Spleen (tissue), 11 donors: ENCODE data around the gene CSNK2B. TPM values are rescaled to one million over a fixed set of nuclear protein-coding genes. Genes with fewer than 3 reads are reported as not detected.

Experiments
- DNase-seq: peaks from one replicate; pipeline ENCODE4 v3.0.0-alpha.2; 2020
- H3K27ac ChIP-seq, 8 donors: fragments of 200-600 bp; sonication (generic) in 7 of 8; 1 replicate in 4 of 8; 2 replicates in 4 of 8; pipeline versions ENCODE4 v1.5.0 to v1.8.0; 2016 to 2021; ENCODE audit warnings: inconsistent platforms in 4 of 8, mild to moderate bottlenecking in 4 of 8, moderate library complexity in 1 of 8
- H3K27me3 ChIP-seq, 7 donors: fragments of 200-600 bp; sonication (generic) in 6 of 7; replicated peaks in 1 of 7; 1 replicate in 4 of 7; 2 replicates in 3 of 7; pipeline versions ENCODE4 v1.5.0 to v1.8.0; 2016 to 2021; ENCODE audit warnings: inconsistent platforms in 3 of 7, mild to moderate bottlenecking in 1 of 7
- H3K36me3 ChIP-seq, 6 donors: fragments of 200-600 bp; sonication (generic) in 5 of 6; 1 replicate in 4 of 6; 2 replicates in 2 of 6; pipeline versions ENCODE4 v1.5.0 to v1.8.0; 2016 to 2021; ENCODE audit warnings: inconsistent platforms in 2 of 6
- H3K4me1 ChIP-seq, 6 donors: fragments of 200-600 bp; sonication (generic) in 5 of 6; 1 replicate in 3 of 6; 2 replicates in 3 of 6; pipeline versions ENCODE4 v1.5.0 to v1.8.0; 2016 to 2021; ENCODE audit warnings: inconsistent platforms in 3 of 6
- H3K4me3 ChIP-seq, 8 donors: fragments of 200-600 bp; sonication (generic) in 7 of 8; 1 replicate in 4 of 8; 2 replicates in 4 of 8; pipeline versions ENCODE4 v1.5.0 to v1.8.0; 2016 to 2021; ENCODE audit warnings: inconsistent platforms in 4 of 8, mild to moderate bottlenecking in 4 of 8, moderate library complexity in 2 of 8
- H3K9me3 ChIP-seq, 8 donors: fragments of 200-600 bp; sonication (generic) in 7 of 8; 1 replicate in 4 of 8; 2 replicates in 4 of 8; pipeline versions ENCODE4 v1.5.0 to v1.8.0; 2016 to 2021; ENCODE audit warnings: inconsistent platforms in 4 of 8
- POLR2A ChIP-seq, 3 donors: fragments of 450-650 bp; IDR thresholded peaks; one replicate each; pipeline ENCODE4 v1.5.1; 2017; ENCODE audit warnings: antibody characterized with exemption in 3 of 3, mild to moderate bottlenecking in 1 of 3
- POLR2AphosphoS5 ChIP-seq, 3 donors: sonication (generic); formaldehyde crosslinking; IDR thresholded peaks; one replicate each; pipeline ENCODE4 v1.5.1; 2017; ENCODE audit warnings: antibody characterized with exemption in 3 of 3
- WGBS, 5 donors: extraction: QIAGEN DNeasy Blood & Tissue Kit in 3 of 5; methylation state at CpG; one replicate each; pipeline versions ENCODE4 v1.1.5 to v1.1.7; 2013 to 2018; 5-methylcytosine and 5-hydroxymethylcytosine counted together
- intact Hi-C: fragments of 100-400 bp; cut with DNase I; formaldehyde crosslinking; loops from one replicate; pipeline ENCODE4 v1.15.0; 2023; ENCODE audit warnings: low total_unique reads
- polyA plus RNA-seq, 3 donors: library from polyadenylated mRNA; stranded (reverse); fragments of 200-250 nt; gene quantifications; one replicate each; pipeline ENCODE4 v1.2.1, GENCODE V29; 2013
- total RNA-seq, 7 donors: library from RNA; depleted of rRNA in 3 of 7; stranded (reverse); fragments of >200 nt in 3 of 7; fragmentation: NEBNext Ultra II Directional in 4 of 7; extraction: Animal tissue kit (Norgen Biotek cat#: 25700) in 4 of 7; gene quantifications; one replicate each; pipeline versions ENCODE4 v1.1.0 to v1.2.1, GENCODE V29; 2016 to 2021
- TF ChIP-seq, protein P1 (sequence below), 11 experiments: fragments of 200-600 bp in 7 of 11; fragments of 450-650 bp in 4 of 11; sonication (generic) in 4 of 11; IDR thresholded peaks in 8 of 11; conservative IDR thresholded peaks in 3 of 11; 1 replicate in 7 of 11; 2 replicates in 4 of 11; pipeline versions ENCODE4 v1.4.0 to v1.8.0; 2016 to 2021; ENCODE audit warnings: antibody characterized with exemption in 11 of 11, inconsistent platforms in 4 of 11, mild to moderate bottlenecking in 1 of 11
- donor health status: healthy with polysubstance abuse.
- donor health status: DM: no; HTN: no; CAD: no; lungs with moderate emphysema.
- donor health status: DM: no; HTN: no; CAD: no.
- donor health status: Bipolar disorder and iron deficiency.
- donor health status: healthy.
- donor health status: DM: no; HTN: no; CAD: no.
- donor health status: DM: yes; HTN: yes; CAD: no.

Gene CSNK2B
- total and polyA plus RNA-seq, 10 donors = 122 to 294 (median 145) TPM

DNA sequence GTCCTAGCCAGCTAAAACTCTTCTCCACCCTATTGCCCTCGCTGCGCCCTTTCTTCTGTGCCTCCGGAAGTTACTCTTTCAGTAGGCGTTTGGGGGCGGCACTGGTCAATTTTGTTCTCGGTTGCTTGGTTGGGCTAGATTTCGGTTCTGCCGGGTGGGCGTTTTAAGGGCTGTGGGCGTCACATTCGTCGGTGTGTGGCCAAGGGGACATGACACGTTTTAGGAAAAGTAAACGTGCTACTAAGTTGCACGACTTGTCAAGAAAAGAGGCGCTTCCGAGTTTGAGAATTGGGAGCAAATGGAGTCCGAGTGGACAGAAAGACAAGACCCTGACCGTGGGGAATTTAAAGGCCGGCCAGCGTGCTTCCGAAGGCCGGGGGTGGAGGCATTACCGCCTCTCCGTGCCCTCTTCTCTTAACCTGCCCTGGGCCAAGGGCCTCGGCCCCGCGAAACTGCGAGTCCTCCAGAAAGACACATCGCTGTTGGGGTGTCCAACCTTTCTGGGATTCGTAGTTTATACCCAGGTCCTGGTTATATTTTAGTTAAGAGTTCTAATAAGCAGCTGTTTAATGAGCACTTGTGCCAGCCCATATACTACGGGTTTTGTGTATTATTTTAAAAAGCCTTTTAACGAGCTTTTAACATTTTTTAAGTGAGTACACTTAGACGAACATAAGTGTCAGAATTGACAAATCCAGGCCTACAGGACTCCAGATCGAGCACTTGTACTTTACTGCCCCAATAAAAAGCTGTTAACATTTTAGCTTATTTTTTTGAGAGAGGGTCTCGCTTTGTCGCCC lies 12.8 kb upstream of the CSNK2B start:
- no peaks in the 10 kb centered on the region for H3K27me3 ChIP-seq
- H3K4me3 ChIP-seq = peak overlapping the region; percentile 28 to 87 (median 72)
- H3K27ac ChIP-seq = peak overlapping the region; percentile 95 to 100 (median 98)
- TF ChIP-seq POLR2A (IDR thresholded peaks at IDR 0.05) (peak in 1 of 3 donors; percentile 59), POLR2AphosphoS5 (IDR thresholded peaks at IDR 0.05) (peak in 1 of 3 donors; percentile 85)
- TF ChIP-seq, protein P1, sequence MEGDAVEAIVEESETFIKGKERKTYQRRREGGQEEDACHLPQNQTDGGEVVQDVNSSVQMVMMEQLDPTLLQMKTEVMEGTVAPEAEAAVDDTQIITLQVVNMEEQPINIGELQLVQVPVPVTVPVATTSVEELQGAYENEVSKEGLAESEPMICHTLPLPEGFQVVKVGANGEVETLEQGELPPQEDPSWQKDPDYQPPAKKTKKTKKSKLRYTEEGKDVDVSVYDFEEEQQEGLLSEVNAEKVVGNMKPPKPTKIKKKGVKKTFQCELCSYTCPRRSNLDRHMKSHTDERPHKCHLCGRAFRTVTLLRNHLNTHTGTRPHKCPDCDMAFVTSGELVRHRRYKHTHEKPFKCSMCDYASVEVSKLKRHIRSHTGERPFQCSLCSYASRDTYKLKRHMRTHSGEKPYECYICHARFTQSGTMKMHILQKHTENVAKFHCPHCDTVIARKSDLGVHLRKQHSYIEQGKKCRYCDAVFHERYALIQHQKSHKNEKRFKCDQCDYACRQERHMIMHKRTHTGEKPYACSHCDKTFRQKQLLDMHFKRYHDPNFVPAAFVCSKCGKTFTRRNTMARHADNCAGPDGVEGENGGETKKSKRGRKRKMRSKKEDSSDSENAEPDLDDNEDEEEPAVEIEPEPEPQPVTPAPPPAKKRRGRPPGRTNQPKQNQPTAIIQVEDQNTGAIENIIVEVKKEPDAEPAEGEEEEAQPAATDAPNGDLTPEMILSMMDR (IDR thresholded peaks at IDR 0.05 in 8 of 11, conservative IDR thresholded peaks at IDR 0.05 in 3 of 11) = no peak
- intact Hi-C loops = no loop called here
- peaks cover 0 to 68% (median 37%) of the 10 kb centered on the region in 6 donors for H3K36me3 ChIP-seq
- DNase-seq = peak; percentile 94
- peaks cover 22 to 86% (median 61%) of the 10 kb centered on the region in 6 donors for H3K4me1 ChIP-seq
- no peaks in the 10 kb centered on the region for H3K9me3 ChIP-seq
- WGBS, 5 donors = 9 to 10% (median 9%) methylated on average over 33 to 37 of the region's 37 CpGs

DNA sequence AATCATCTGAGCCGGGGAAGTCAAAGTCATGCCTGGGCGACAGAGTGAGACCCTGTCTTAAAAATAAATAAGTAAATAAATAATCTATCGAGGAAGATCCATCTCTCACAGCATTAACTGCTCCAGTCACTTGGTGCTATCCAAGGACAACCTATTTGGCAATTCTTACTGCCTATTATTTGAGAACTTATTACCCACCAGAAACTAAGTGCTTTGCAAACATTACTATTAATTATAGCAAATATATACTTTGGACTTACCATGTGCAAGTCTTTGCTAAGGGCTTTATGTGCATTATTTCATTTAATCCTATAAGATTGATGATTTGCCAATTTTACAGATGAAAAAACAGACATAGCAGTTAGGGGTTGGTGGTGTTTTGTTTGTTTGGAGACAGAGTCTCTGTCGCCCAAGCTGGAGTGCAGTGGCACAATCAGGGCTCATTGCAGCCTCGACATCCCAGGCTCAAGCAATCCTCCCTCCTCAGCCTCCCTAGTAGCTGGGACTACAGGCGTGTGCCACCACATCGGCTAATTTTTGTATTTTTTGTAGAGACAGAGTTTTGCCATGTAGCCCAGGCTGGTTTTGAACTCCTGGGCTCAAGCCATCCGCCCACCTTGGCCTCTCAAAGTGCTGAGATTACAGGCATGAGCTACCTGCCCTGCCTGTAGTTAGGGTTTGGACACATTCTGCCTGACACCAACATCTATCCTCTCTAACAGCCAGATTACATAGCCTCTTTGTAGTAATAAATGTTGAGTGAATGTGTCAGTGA lies 11.1 kb upstream of the CSNK2B start:
- WGBS, 5 donors = 93 to 99% (median 94%) methylated on average over 8 of the region's 8 CpGs
- Histone ChIP-seq H3K4me3 (no peak overlapping the region), H3K4me1 (peaks cover 38 to 88% (median 70%) of the 10 kb centered on the region in 6 donors), H3K27me3 (no peaks in the 10 kb centered on the region), H3K9me3 (no peaks in the 10 kb centered on the region), H3K36me3 (peaks cover 0 to 62% (median 21%) of the 10 kb centered on the region in 6 donors), H3K27ac (no peak overlapping the region)
- TF ChIP-seq, protein P1 (IDR thresholded peaks at IDR 0.05 in 8 of 11, conservative IDR thresholded peaks at IDR 0.05 in 3 of 11) = no peak
- TF ChIP-seq POLR2A (IDR thresholded peaks at IDR 0.05) (no peak), POLR2AphosphoS5 (IDR thresholded peaks at IDR 0.05) (no peak)
- intact Hi-C loops = no loop called here
- DNase-seq = no peak

DNA sequence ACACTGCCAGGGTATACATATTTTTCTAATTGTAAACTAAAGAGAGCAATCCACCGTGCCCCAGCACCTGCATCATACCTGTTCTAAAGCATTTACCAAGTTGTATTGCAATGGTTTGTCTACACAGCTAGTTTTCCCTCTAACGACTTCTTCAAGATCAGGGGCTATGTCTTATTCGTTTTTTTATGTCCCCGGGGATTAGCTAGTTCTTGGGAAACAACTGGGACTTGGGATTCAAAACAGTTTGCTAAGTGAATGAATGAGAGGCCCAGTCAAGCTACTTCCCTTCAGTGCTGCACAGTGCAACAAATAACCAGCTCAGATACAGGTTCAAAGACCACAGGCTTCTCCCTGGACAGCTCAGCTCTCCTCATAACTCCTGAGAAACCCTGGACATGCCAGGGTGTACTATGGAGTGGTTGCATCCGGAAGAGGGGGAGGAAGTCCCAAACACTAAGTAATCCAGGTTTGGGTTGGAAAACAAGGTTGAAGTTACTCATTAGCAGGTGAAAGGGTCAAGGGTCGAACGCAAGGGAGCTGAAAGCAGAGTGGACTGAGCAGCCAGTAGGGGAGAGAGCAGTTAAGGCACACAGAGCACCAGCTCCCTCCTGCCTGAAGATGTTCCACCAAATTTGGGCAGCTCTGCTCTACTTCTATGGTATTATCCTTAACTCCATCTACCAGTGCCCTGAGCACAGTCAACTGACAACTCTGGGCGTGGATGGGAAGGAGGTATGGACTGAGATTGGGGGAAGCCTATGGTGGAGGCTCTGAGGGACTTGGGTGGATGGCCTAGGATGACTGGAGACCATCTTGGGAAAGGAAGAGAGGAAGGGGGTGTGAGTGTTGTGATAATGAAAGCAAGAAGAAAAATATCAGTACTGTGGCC lies 10.3 kb upstream of the CSNK2B start, which contains the start of gene APOM:
Gene APOM (plus strand): TSS at position 546 of the 889 bp plus-strand sequence. CDS start 73 bp downstream, at position 619.
- Histone ChIP-seq H3K36me3 (peaks cover 0 to 54% (median 15%) of the 10 kb centered on the region in 6 donors), H3K9me3 (no peaks in the 10 kb centered on the region), H3K27me3 (no peaks in the 10 kb centered on the region), H3K4me3 (no peak within 1 kb of the TSS), H3K4me1 (peaks cover 38 to 86% (median 64%) of the 10 kb centered on the region in 6 donors), H3K27ac (peak within 1 kb of the TSS in 1 of 8 donors; percentile 28)
- WGBS, 5 donors = 86 to 96% (median 91%) methylated on average over 8 of the region's 8 CpGs
- intact Hi-C loops = no loop called here
- TF ChIP-seq POLR2AphosphoS5 (IDR thresholded peaks at IDR 0.05) = no peak
- TF ChIP-seq, protein P1 (IDR thresholded peaks at IDR 0.05 in 8 of 11, conservative IDR thresholded peaks at IDR 0.05 in 3 of 11) = no peak
- no peak for TF ChIP-seq POLR2A (IDR thresholded peaks at IDR 0.05)
- DNase-seq = no peak
